A673 (cell line): ENCODE data around the gene CLEC3B. TPM values are rescaled to one million over a fixed set of nuclear protein-coding genes. Genes with fewer than 3 reads are reported as not detected.

Experiments used
- BruUV-seq: library from RNA; stranded (reverse); fragments of 400-500 nt; replicated peaks from 2 replicates; lab custom pipeline; 2021; lab: Mats Ljungman, UMichigan
- CTCF ChIA-PET: fragments of 300-600 bp; sonication (Branson Sonifier 250); formaldehyde crosslinking; loops from one replicate; lab custom pipeline; 2022; ENCODE audit warnings: antibody characterized with exemption; lab: Charles Lee
- POLR2A ChIA-PET: fragments of 300-600 bp; sonication (Branson Sonifier 250); formaldehyde crosslinking; loops from one replicate; lab custom pipeline; 2022; ENCODE audit warnings: antibody characterized with exemption; ENCODE audit not compliant: low non-redundant PET; lab: Charles Lee
- DNase-seq: peaks from one replicate; pipeline ENCODE4 v3.0.0-alpha.2; 2015; ENCODE audit warnings: low spot score
- H3K27ac ChIP-seq: fragments of 200-600 bp; sonication (generic); 2 replicates; pipeline ENCODE4 v1.5.1; 2016; ENCODE audit warnings: mixed run types, low read depth, mild to moderate bottlenecking, mixed read lengths, antibody characterized with exemption, low read length; ENCODE audit not compliant: poor library complexity, severe bottlenecking
- H3K27me3 ChIP-seq: fragments of 200-600 bp; sonication (generic); replicated peaks from 2 replicates; pipeline ENCODE4 v1.6.1; 2017; ENCODE audit warnings: mixed run types, low read depth, mild to moderate bottlenecking, mixed read lengths, antibody characterized with exemption, low read length; ENCODE audit not compliant: insufficient read depth, poor library complexity
- H3K36me3 ChIP-seq: fragments of 200-600 bp; sonication (generic); 2 replicates; pipeline ENCODE4 v1.6.1; 2016; ENCODE audit warnings: mixed run types, mild to moderate bottlenecking, mixed read lengths, antibody characterized with exemption, low read length; ENCODE audit not compliant: insufficient read depth, poor library complexity, severe bottlenecking
- H3K4me1 ChIP-seq: fragments of 200-600 bp; sonication (generic); 2 replicates; pipeline ENCODE4 v1.6.1; 2017; ENCODE audit warnings: mixed run types, mild to moderate bottlenecking, mixed read lengths, antibody characterized with exemption, low read length; ENCODE audit not compliant: insufficient read depth, poor library complexity, severe bottlenecking
- H3K4me3 ChIP-seq: fragments of 200-600 bp; sonication (generic); 2 replicates; pipeline ENCODE4 v1.5.1; 2016; ENCODE audit warnings: low read depth, mixed run types, mild to moderate bottlenecking, mixed read lengths, low read length; ENCODE audit not compliant: poor library complexity, severe bottlenecking
- H3K9me3 ChIP-seq: fragments of 200-600 bp; sonication (generic); 2 replicates; pipeline ENCODE4 v1.6.1; 2016; ENCODE audit warnings: mixed run types, low read depth, mild to moderate bottlenecking, mixed read lengths, antibody characterized with exemption, low read length; ENCODE audit not compliant: poor library complexity, severe bottlenecking
- CTCF ChIP-seq: fragments of 300-800, 200-600 bp; sonication (generic); conservative IDR thresholded peaks from 2 replicates; pipeline ENCODE4 v1.5.1; 2017; ENCODE audit warnings: low read depth, mild to moderate bottlenecking, antibody characterized with exemption, low read length, moderate library complexity, mixed read lengths
- EZH2 ChIP-seq: fragments of 200-600 bp; sonication (generic); IDR thresholded peaks from 2 replicates; pipeline ENCODE4 v1.6.1; 2017; ENCODE audit warnings: borderline replicate concordance, low read depth, mild to moderate bottlenecking, mixed read lengths, antibody characterized with exemption, low read length; ENCODE audit not compliant: poor library complexity, severe bottlenecking
- intact Hi-C: fragments of 100-400 bp; cut with micrococcal nuclease; formaldehyde crosslinking; loops from one replicate; pipeline ENCODE4 v1.10.0; 2022; ENCODE audit not compliant: unreplicated experiment
- total RNA-seq: library from RNA; stranded (reverse); gene quantifications from 2 replicates; pipeline ENCODE4 v1.2.3, GENCODE V29; 2021

Gene CLEC3B
- total RNA-seq, 1 experiment from 2014 or later: 1.0 TPM

- H3K4me1 ChIP-seq: no peaks in the 10 kb centered on the region
- no peak overlapping the region for H3K4me3 ChIP-seq
- H3K9me3 ChIP-seq: no peaks in the 10 kb centered on the region
- BruUV-seq: no TSS peak
- ChIA-PET POLR2A (no interaction called here), CTCF (interaction anchor here (0.7 kb wide), 1 partner anchor 180 kb away, joined by 4 read pairs; no protein-coding TSS in a partner anchor)
- H3K36me3 ChIP-seq: no peaks in the 10 kb centered on the region
- no peaks in the 10 kb centered on the region for H3K27me3 ChIP-seq
- intact Hi-C loops: no loop called here
- DNase-seq: no peak
- no peak for TF ChIP-seq CTCF
- no peak for TF ChIP-seq EZH2
- no peak overlapping the region for H3K27ac ChIP-seq
Measured at GRCh38 chr3:45078910-45079522, 52.9 kb downstream of the CLEC3B start.

- no peak for DNase-seq
- Histone ChIP-seq H3K27ac (no peak overlapping the region), H3K27me3 (no peaks in the 10 kb centered on the region), H3K4me1 (no peaks in the 10 kb centered on the region), H3K4me3 (no peak overlapping the region), H3K36me3 (no peaks in the 10 kb centered on the region), H3K9me3 (no peaks in the 10 kb centered on the region)
- intact Hi-C loops: no loop called here
- BruUV-seq: no TSS peak
- POLR2A ChIA-PET: no interaction called here
- CTCF ChIA-PET: no interaction called here
- TF ChIP-seq EZH2 (no peak), CTCF (no peak)
Measured at GRCh38 chr3:45079715-45080114, 53.6 kb downstream of the CLEC3B start.

- Histone ChIP-seq H3K9me3 (no peaks in the 10 kb centered on the region), H3K36me3 (no peaks in the 10 kb centered on the region), H3K27me3 (no peaks in the 10 kb centered on the region), H3K4me1 (no peaks in the 10 kb centered on the region), H3K27ac (no peak overlapping the region), H3K4me3 (no peak overlapping the region)
- intact Hi-C loops: no loop called here
- BruUV-seq: no TSS peak
- DNase-seq: no peak
- ChIA-PET CTCF (no interaction called here), POLR2A (no interaction called here)
- TF ChIP-seq EZH2 (no peak), CTCF (no peak)
Measured at GRCh38 chr3:45080824-45081223, 54.7 kb downstream of the CLEC3B start.
